HepG2 (cell line): ENCODE data around the gene RNF213. TPM values are rescaled to one million over a fixed set of nuclear protein-coding genes. Genes with fewer than 3 reads are reported as not detected.
A peak's percentile ranks its signal among the peaks of the same experiment; 100 is the strongest.

ENCODE experiments used
- ATAC-seq: fragments of 200-7000 bp; cut with Tn5 transposase; 3 replicates; pipeline ENCODE4 v1.9.1; 2020; ENCODE audit warnings: mild to moderate bottlenecking, moderate library complexity
- BruUV-seq: library from RNA; stranded (reverse); fragments of 400-500 nt; replicated peaks from 2 replicates; lab custom pipeline; 2021; lab: Mats Ljungman, UMichigan
- CTCF ChIA-PET: fragments of 300-600 bp; formaldehyde crosslinking; extraction: SDS; loops from one replicate; lab custom pipeline; 2021; ENCODE audit warnings: low total read pairs, inconsistent platforms, low intra/inter-chr PET ratio; lab: Yijun Ruan, JAX
- POLR2A ChIA-PET: fragments of 350-600 bp; sonication (Branson Sonifier 250); formaldehyde crosslinking; loops from one replicate; lab custom pipeline; 2020; ENCODE audit warnings: antibody characterized with exemption, inconsistent platforms; lab: Yijun Ruan, JAX
- DNase-seq: peaks from one replicate; pipeline ENCODE4 v3.0.0-alpha.2; 2015; ENCODE audit warnings: low spot score
- FAIRE-seq: peaks from 3 replicates; lab custom pipeline; 2011; peaks lifted over from hg19 to GRCh38; lab: Jason Lieb, UNC
- H2AFZ ChIP-seq: one replicate; pipeline ENCODE4 v1.6.1; 2011; ENCODE audit warnings: low read length, inconsistent platforms
- H3K27ac ChIP-seq: fragments of 300-600 bp; 3 replicates; pipeline ENCODE4 v1.8.0; 2011; ENCODE audit warnings: mixed run types, mild to moderate bottlenecking, mixed read lengths, low read length, inconsistent platforms; ENCODE audit not compliant: insufficient read depth; ENCODE audit errors: extremely low read length
- H3K27me3 ChIP-seq, 2 experiments: fragments of 200-600 bp in 1 of 2; 2 replicates in 1 of 2; 3 replicates in 1 of 2; pipeline versions ENCODE4 v1.6.0 to v1.8.0; 2011; ENCODE audit warnings: low read length in 2 of 2, mild to moderate bottlenecking in 2 of 2, moderate library complexity in 2 of 2, inconsistent platforms in 1 of 2; ENCODE audit not compliant: insufficient read depth in 2 of 2, control insufficient read depth in 1 of 2
- H3K36me3 ChIP-seq, 2 experiments: fragments of 200-600 bp in 1 of 2; replicated peaks in 1 of 2; 2 replicates in 1 of 2; 3 replicates in 1 of 2; pipeline versions ENCODE4 v1.5.1 to v1.8.0; 2011; ENCODE audit warnings: low read length in 2 of 2, inconsistent platforms in 1 of 2; ENCODE audit not compliant: insufficient read depth in 2 of 2, control insufficient read depth in 1 of 2
- H3K4me1 ChIP-seq: 2 replicates; pipeline ENCODE4 v1.5.1; 2012; ENCODE audit warnings: low read length, inconsistent platforms; ENCODE audit not compliant: insufficient read depth
- H3K4me2 ChIP-seq: 2 replicates; pipeline ENCODE4 v1.6.0; 2011; ENCODE audit warnings: low read depth, low read length, inconsistent platforms
- H3K4me3 ChIP-seq, 3 experiments: fragments of 200-600 bp in 1 of 3; sonication (generic), shearing (Covaris generic) in 1 of 3; replicated peaks in 1 of 3; 2 replicates each; pipeline ENCODE4 v1.5.1; 2011 to 2016; ENCODE audit warnings: low read length in 3 of 3, inconsistent platforms in 2 of 3, low read depth in 2 of 3, mild to moderate bottlenecking in 2 of 3, control low read depth in 1 of 3, mixed read lengths in 1 of 3; ENCODE audit not compliant: insufficient read depth in 1 of 3
- H3K79me2 ChIP-seq: one replicate; pipeline ENCODE4 v1.6.1; 2011; ENCODE audit warnings: low read length, inconsistent platforms; ENCODE audit not compliant: insufficient read depth
- H3K9ac ChIP-seq: 2 replicates; pipeline ENCODE4 v1.6.0; 2011; ENCODE audit warnings: mild to moderate bottlenecking, low read depth, low read length, inconsistent platforms; ENCODE audit not compliant: insufficient read depth
- H3K9me3 ChIP-seq: 2 replicates; pipeline ENCODE4 v1.5.1; 2012; ENCODE audit warnings: mild to moderate bottlenecking, low read length
- H4K20me1 ChIP-seq: 2 replicates; pipeline ENCODE4 v1.6.0; 2011; ENCODE audit warnings: inconsistent platforms, mild to moderate bottlenecking, low read length, moderate library complexity; ENCODE audit not compliant: insufficient read depth
- WGBS: methylation state at CpG from one replicate; pipeline ENCODE4 v1.1.6; 2017; ENCODE audit warnings: low lambda C conversion rate; 5-methylcytosine and 5-hydroxymethylcytosine counted together
- in situ Hi-C: cut with HindIII; loops from 2 replicates; pipeline ENCODE4 v1.10.0; 2017; ENCODE audit warnings: low pct_unique_long_range_greater_than_20kb; ENCODE audit not compliant: extremely low pct_ligation_motif_present
- intact Hi-C: fragments of 100-400 bp; cut with micrococcal nuclease; formaldehyde crosslinking; loops from one replicate; pipeline ENCODE4 v1.10.0; 2022; ENCODE audit not compliant: unreplicated experiment
- polyA plus RNA-seq, 8 experiments: library from polyadenylated mRNA; depleted of rRNA in 3 of 8; stranded (reverse) in 7 of 8; unstranded in 1 of 8; fragments of >200 nt; fragmentation: Illumina TruSeq in 4 of 8; extraction: Trizol in 4 of 8; gene quantifications; 2 replicates each; pipeline versions ENCODE4 v1.2.1 to v1.2.3, GENCODE V29; 2011 to 2016; ENCODE audit warnings: low read depth in 4 of 8, missing spikeins in 1 of 8, mixed read lengths in 1 of 8; ENCODE audit not compliant: insufficient read depth in 1 of 8
- total RNA-seq, 5 experiments: library from RNA; depleted of rRNA; stranded (reverse); fragments of >200 nt; fragmentation: Illumina TruSeq; extraction: Trizol; gene quantifications; 2 replicates each; pipeline ENCODE4 v1.2.3, GENCODE V29; 2016; ENCODE audit warnings: low read depth in 1 of 5
- TF ChIP-seq, protein P1 (sequence below): sonication (generic); formaldehyde crosslinking; IDR thresholded peaks from 2 replicates; pipeline ENCODE4 v1.4.0; 2020; ENCODE audit warnings: mild to moderate bottlenecking, missing genetic modification reagents, borderline replicate concordance
- TF ChIP-seq, protein P2 (sequence below): sonication (generic); formaldehyde crosslinking; IDR thresholded peaks from 2 replicates; pipeline ENCODE4 v1.5.1; 2020; ENCODE audit warnings: mild to moderate bottlenecking, missing genetic modification reagents
- TF ChIP-seq, protein P3 (sequence below): sonication (generic); IDR thresholded peaks from 2 replicates; pipeline ENCODE4 v1.6.1; 2016; ENCODE audit warnings: low read depth, borderline replicate concordance

RNF213 gene
- total and polyA plus RNA-seq, 2 of the 13 experiments (the other 11 are each of a cell fraction or from before 2014, with no cell fraction given), result 38.6 to 38.7 TPM

DNA sequence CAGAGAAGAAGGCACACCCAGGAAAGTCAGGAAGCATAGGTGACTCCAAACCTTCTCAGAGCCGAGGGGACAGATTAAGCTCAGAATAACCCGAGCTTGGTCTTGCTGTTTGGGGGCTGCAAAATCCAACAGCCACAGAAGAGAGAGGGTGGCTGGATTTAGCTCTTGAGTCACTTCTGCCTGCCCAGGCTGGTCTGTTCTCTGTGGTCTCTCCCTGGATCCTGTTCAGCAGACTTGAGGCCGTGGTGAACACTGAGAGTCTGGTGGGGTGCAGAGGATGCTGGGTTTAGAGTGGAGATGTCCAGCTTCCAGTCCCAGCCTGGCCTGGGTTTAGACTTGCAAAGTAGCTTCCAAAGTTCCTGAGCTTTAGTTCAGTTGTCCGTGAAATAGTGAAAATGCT, 31.6 kb upstream of the RNF213 start (continued):
- TF ChIP-seq, protein P1, sequence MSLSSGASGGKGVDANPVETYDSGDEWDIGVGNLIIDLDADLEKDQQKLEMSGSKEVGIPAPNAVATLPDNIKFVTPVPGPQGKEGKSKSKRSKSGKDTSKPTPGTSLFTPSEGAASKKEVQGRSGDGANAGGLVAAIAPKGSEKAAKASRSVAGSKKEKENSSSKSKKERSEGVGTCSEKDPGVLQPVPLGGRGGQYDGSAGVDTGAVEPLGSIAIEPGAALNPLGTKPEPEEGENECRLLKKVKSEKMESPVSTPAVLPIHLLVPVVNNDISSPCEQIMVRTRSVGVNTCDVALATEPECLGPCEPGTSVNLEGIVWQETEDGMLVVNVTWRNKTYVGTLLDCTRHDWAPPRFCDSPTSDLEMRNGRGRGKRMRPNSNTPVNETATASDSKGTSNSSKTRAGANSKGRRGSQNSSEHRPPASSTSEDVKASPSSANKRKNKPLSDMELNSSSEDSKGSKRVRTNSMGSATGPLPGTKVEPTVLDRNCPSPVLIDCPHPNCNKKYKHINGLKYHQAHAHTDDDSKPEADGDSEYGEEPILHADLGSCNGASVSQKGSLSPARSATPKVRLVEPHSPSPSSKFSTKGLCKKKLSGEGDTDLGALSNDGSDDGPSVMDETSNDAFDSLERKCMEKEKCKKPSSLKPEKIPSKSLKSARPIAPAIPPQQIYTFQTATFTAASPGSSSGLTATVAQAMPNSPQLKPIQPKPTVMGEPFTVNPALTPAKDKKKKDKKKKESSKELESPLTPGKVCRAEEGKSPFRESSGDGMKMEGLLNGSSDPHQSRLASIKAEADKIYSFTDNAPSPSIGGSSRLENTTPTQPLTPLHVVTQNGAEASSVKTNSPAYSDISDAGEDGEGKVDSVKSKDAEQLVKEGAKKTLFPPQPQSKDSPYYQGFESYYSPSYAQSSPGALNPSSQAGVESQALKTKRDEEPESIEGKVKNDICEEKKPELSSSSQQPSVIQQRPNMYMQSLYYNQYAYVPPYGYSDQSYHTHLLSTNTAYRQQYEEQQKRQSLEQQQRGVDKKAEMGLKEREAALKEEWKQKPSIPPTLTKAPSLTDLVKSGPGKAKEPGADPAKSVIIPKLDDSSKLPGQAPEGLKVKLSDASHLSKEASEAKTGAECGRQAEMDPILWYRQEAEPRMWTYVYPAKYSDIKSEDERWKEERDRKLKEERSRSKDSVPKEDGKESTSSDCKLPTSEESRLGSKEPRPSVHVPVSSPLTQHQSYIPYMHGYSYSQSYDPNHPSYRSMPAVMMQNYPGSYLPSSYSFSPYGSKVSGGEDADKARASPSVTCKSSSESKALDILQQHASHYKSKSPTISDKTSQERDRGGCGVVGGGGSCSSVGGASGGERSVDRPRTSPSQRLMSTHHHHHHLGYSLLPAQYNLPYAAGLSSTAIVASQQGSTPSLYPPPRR (CRISPR knock-in tag), result no peak

DNA sequence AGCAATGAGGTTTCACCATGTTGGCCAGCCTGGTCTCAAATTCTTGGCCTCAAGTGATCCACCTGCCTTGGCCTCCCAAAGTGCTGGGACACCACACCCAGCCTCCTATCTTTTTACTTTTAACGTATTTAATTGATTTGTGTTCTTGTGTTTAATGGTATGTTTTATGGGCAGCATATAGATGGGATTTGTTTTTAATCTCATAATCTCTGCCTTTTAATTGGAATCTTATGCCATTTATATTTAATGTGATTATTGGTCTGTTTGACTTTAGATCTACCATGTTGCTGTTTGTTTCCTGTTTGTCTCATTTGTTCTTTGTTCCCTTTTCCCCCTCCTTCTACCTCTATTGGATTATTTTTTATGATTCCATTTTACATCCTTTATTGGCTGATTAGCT, 28.2 kb upstream of the RNF213 start:
- TF ChIP-seq, protein P2, sequence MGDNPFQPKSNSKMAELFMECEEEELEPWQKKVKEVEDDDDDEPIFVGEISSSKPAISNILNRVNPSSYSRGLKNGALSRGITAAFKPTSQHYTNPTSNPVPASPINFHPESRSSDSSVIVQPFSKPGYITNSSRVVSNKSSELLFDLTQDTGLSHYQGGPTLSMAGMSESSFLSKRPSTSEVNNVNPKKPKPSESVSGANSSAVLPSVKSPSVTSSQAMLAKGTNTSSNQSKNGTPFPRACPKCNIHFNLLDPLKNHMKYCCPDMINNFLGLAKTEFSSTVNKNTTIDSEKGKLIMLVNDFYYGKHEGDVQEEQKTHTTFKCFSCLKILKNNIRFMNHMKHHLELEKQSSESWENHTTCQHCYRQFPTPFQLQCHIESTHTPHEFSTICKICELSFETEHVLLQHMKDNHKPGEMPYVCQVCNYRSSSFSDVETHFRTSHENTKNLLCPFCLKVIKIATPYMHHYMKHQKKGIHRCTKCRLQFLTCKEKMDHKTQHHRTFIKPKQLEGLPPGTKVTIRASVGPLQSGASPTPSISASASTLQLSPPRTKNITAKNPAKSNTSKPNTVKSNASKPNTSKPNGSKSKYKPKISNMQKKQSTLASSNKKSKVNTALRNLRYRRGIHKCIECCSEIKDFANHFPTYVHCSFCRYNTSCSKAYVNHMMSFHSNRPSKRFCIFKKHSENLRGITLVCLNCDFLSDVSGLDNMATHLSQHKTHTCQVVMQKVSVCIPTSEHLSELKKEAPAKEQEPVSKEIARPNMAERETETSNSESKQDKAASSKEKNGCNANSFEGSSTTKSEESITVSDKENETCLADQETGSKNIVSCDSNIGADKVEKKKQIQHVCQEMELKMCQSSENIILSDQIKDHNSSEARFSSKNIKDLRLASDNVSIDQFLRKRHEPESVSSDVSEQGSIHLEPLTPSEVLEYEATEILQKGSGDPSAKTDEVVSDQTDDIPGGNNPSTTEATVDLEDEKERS, result peak; percentile 56; the same call in 1 of the 2 replicates
- TF ChIP-seq, protein P3, sequence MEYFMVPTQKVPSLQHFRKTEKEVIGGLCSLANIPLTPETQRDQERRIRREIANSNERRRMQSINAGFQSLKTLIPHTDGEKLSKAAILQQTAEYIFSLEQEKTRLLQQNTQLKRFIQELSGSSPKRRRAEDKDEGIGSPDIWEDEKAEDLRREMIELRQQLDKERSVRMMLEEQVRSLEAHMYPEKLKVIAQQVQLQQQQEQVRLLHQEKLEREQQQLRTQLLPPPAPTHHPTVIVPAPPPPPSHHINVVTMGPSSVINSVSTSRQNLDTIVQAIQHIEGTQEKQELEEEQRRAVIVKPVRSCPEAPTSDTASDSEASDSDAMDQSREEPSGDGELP, result no peak
- ChIA-PET CTCF (no interaction called here), POLR2A (interaction anchor here (0.9 to 1.3 kb wide), 2 partner anchors 11 to 29 kb away, joined by 3 to 4 read pairs; partner anchors contain the start of genes RNF213 and SLC26A11)

More for the DNA sequence above, 28.2 kb upstream of the RNF213 start:
- Histone ChIP-seq H3K4me2 (no peak overlapping the region), H3K27me3 (no peaks in the 10 kb centered on the region), H3K36me3 (peaks cover 9 to 24% of the 10 kb centered on the region in 2 experiments; a peak in 4 of 5 replicates), H3K9me3 (peaks cover 9% of the 10 kb centered on the region; the same call in 1 of the 2 replicates), H3K4me1 (no peaks in the 10 kb centered on the region), H3K27ac (no peak overlapping the region), H2AFZ (no peak overlapping the region), H3K79me2 (no peaks in the 10 kb centered on the region), H3K9ac (no peak overlapping the region), H3K4me3 (no peak overlapping the region), H4K20me1 (no peaks in the 10 kb centered on the region)
- WGBS, result 89% methylated on average over 1 of the region's 1 CpG
- no TSS peak for BruUV-seq
- no peak for DNase-seq
- FAIRE-seq, result no peak
- intact Hi-C loops (no loop called here), in situ Hi-C loops (no loop called here)
- no peak for ATAC-seq
